HG03354 (cell line): ENCODE data around the gene KRTAP10-9.
"Not testable (repeated sequence)": the region's sequence is repeated elsewhere in the genome, so short reads cannot be mapped to it uniquely, and the experiment has no call there.

Experiments used
- ATAC-seq: cut with Tn5 transposase; IDR thresholded peaks from one replicate; pipeline ENCODE4 v1.9.1; 2021; ENCODE audit warnings: mild to moderate bottlenecking; ENCODE audit not compliant: unreplicated experiment, poor library complexity, severe bottlenecking

Gene KRTAP10-9

GRCh38 chr21:44612669-44613229, 14.1 kb upstream of the KRTAP10-9 start:
- no peak for ATAC-seq

- ATAC-seq = no peak
Measured at GRCh38 chr21:44613386-44614155, 13.3 kb upstream of the KRTAP10-9 start.

GRCh38 chr21:44614161-44614631, 12.7 kb upstream of the KRTAP10-9 start:
- ATAC-seq = no peak

DNA sequence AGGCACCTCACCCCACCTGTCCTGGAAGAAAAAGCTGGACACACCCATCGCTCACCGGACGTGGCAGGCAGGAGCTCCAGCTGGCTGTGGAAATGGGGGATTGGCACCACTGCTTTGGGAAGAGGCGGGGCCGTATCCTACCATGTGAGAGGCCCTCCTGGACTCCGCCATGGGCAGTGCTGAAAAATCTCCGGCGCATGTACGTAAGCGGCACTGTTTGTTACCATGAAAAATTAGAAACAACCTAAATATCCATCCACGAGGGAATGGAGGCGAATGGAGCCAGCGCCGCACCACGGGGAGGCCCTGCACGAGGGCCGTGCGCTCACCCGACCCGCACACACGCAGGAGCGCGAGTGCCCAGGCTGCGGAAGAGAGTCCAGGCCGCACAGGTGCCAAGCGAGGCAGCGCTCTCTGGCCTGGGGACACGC, 11.9 kb upstream of the KRTAP10-9 start:
- ATAC-seq = no peak

DNA sequence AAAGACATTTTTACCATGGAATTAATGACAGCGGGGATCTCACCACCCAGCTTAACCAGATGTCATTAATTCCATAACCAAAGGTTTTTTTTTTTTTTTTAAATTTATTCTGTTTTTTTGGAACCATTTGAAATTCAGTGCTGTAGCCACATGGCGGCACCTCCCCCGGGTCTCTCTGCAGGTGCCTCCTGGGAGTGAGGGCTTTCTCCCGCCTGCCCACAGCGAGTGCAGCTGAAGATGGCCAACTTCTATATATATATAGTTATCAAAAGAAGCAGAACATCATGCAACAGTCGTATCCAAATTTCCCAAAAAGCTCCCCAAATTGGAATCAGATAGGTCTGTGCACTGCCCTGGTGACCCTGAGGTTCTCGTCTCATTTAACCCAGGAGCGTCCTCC, 11.4 kb upstream of the KRTAP10-9 start:
- no peak for ATAC-seq

GRCh38 chr21:44615911-44616590, 10.8 kb upstream of the KRTAP10-9 start:
- no peak for ATAC-seq

DNA sequence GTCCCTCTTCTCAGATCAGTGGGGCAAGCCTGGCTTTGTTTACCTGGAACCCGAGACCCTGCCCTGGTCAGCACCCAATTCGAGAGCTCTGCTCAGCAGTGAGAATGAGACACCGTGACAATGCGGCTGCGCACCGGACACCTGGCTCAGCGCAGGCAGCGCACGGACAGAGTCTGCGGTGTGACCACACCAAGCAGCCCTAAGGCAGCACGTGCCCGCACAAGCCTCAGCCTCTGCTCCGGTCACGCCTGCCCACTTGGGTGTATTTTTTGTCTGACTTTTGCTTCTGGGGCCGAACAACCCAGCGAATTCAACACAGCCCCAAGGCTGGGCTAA, 10.3 kb upstream of the KRTAP10-9 start:
- ATAC-seq = no peak

DNA sequence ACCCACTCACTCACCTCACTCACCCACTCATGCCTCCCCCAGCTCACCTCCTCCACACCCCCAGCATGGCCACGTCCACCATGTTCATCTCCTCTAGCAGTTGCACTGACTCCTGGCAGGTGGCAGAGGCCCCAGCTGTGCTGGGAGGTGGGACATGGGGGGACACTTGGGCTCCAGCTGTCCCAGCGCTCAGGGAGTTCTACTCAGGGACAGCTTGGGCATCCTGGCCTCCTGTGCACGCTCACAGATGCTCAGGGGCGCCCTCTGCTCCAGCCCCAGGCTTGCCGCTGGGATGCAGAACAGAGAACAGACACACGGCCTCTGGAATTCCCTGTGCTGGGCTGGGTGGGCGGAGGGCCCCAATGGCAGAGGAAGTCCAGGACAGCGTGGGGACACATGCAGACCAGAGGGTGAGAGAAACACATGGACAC, 9.8 kb upstream of the KRTAP10-9 start:
- no peak for ATAC-seq

DNA sequence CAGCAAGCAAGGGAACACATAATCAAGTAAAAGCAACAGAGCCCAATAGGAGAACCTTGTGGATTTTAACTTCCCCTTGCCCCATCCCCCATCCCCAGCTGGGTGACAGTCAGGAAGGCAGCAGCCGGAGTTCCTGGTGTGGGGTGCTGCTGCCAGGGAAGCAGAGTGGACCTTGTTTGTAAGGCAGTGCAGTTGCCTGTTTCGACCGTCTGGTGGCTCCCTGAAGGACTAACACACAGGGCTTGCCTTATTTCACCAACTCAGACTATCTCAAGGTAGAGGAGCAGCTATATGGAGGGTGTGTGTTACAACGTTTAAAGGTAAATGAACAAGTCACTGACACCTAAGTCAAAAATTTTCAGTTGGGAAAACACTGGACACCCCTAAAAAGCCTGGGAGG, 8.4 kb upstream of the KRTAP10-9 start:
- ATAC-seq = no peak

DNA sequence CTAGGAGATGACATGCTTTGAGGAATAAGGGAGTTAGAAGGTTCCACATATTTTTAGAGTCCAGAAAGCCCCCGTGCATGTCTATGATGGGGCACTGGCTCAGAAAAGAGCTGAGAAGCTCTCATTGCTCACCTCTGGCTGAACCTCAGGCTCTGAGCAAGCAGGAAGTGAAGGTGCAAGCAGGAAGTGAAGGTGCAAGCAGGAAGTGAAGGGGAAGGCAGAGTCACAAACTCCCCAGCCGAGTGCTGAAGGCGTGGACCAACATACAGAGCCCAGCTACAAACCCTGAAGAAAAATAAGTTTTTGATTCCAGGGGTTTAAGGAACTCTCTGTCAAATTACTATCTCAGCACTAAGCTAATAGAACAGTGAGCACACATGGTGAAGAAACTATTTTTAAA, 8.0 kb upstream of the KRTAP10-9 start:
- no peak for ATAC-seq

- ATAC-seq = no peak
Measured at GRCh38 chr21:44619886-44620285, 7.0 kb upstream of the KRTAP10-9 start.

- no peak for ATAC-seq
Measured at GRCh38 chr21:44623575-44623974, 3.3 kb upstream of the KRTAP10-9 start.

- no peak for ATAC-seq
Measured at GRCh38 chr21:44625756-44626155, 1.1 kb upstream of the KRTAP10-9 start.

DNA sequence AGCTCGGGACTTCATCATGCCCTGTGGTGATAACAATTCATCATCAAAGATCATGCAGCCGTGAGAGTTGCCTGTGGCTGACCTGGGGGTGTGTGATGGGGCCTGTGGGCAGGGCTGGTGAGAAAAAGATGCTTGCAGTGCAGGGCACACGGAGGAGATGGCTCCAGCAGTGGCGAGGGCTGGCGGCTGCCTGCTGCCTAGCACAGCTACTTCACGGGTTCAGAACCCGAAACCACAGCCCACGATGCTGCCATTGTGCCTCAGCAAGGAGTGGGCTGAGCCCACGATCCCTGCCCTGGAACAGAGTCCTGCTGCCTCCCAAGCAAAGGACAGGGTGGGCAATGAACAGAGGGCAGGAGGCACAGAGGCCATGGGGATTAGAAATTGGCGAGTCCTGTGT, 631 bp upstream of the KRTAP10-9 start:
- no peak for ATAC-seq

DNA sequence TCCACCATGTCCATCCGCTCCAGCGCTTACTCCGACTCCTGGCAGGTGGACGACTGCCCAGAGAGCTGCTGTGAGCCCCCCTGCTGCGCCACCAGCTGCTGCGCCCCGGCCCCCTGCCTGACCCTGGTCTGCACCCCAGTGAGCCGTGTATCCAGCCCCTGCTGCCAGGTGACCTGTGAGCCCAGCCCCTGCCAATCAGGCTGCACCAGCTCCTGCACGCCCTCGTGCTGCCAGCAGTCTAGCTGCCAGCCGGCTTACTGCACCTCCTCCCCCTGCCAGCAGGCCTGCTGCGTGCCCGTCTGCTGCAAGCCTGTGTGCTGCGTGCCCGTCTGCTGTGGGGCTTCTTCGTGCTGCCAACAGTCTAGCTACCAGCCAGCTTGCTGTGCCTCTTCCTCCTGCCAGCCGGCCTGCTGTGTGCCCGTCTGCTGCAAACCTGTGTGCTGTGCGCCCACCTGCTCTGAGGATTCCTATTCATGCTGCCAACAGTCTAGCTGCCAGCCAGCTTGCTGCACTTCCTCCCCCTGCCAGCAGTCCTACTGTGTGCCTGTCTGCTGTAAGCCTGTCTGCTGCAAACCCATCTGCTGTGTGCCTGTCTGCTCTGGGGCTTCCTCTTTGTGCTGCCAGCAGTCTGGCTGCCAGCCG, 409 bp downstream of the KRTAP10-9 start:
- not testable (repeated sequence) for ATAC-seq

DNA sequence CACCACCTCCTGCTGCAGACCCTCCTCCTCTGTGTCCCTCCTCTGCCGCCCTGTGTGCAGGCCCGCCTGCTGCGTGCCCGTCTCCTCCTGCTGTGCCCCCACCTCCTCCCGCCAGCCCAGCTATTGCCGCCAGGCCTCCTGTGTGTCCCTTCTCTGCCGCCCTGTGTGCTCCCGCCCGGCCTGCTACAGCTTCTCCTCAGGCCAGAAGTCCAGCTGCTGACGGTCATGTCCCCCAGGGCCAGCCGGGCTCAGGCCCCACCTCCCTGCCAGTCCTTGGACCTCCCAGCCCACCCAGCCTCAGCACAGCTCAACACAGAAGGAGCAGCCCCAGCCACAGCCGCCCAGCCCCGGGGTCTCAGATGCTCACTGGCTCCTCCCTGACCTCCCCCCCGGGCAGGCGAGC, 939 bp downstream of the KRTAP10-9 start:
- ATAC-seq = not testable (repeated sequence)

DNA sequence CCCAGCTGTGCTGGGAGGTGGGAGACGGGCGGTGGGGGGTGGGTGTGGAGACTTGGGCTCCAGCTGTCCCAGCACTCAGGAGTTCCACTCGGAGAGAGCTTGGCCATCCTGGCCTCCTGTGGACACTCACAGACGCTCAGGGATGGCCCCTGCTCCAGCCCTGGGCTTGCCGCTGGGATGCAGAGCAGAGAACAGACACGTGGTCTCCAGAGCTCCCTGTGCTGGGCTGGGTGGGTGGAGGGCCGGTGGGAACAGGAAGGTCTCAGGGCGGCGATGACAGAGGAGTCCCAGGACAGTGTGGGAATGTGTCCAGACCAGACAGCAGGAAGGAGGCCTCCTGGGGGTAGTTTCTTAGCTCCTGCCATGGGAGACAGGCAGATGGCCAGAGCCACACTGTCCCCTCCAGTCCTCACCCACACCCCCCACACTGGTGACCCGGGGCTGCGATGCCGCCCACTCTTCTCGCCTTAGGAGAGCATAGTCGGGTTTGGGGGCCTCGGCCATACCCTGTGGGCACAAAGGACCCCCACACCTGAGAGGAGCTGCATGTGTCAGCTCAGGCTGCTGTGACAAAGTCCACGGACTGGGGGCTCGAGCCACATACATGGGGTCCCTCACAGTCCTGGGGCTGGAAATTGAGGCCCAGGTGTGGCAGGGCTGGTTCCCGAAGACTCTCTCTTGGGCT, 2.0 kb downstream of the KRTAP10-9 start:
- ATAC-seq = no peak

GRCh38 chr21:44630440-44630839, 3.5 kb downstream of the KRTAP10-9 start:
- ATAC-seq = no peak

- ATAC-seq = no peak
Measured at GRCh38 chr21:44632067-44632466, 5.2 kb downstream of the KRTAP10-9 start.
